HUES48 (cell line): ENCODE measurements around the gene GPC5.
"Not testable (repeated sequence)": the region's sequence is repeated elsewhere in the genome, so short reads cannot be mapped to it uniquely, and the experiment has no call there.

Source experiments
- H3K27ac ChIP-seq: one replicate; pipeline ENCODE4 v1.7.0; 2013; ENCODE audit warnings: low read depth, low read length, inconsistent platforms
- H3K27me3 ChIP-seq: 2 replicates; pipeline ENCODE4 v1.6.1; 2013; ENCODE audit warnings: mild to moderate bottlenecking, low read length; ENCODE audit not compliant: control insufficient read depth, insufficient read depth
- H3K36me3 ChIP-seq: 2 replicates; pipeline ENCODE4 v1.6.1; 2013; ENCODE audit warnings: low read length; ENCODE audit not compliant: control insufficient read depth, insufficient read depth
- H3K4me1 ChIP-seq: 2 replicates; pipeline ENCODE4 v1.6.1; 2013; ENCODE audit warnings: mild to moderate bottlenecking, low read length; ENCODE audit not compliant: control insufficient read depth, insufficient read depth
- H3K4me3 ChIP-seq: 2 replicates; pipeline ENCODE4 v1.5.1; 2013; ENCODE audit warnings: mild to moderate bottlenecking, low read depth, low read length
- H3K9ac ChIP-seq: 2 replicates; pipeline ENCODE4 v1.6.1; 2013; ENCODE audit warnings: mild to moderate bottlenecking, low read depth, low read length, moderate library complexity
- H3K9me3 ChIP-seq: 2 replicates; pipeline ENCODE4 v1.6.1; 2013; ENCODE audit warnings: low read length; ENCODE audit not compliant: control insufficient read depth, insufficient read depth

Gene GPC5

DNA sequence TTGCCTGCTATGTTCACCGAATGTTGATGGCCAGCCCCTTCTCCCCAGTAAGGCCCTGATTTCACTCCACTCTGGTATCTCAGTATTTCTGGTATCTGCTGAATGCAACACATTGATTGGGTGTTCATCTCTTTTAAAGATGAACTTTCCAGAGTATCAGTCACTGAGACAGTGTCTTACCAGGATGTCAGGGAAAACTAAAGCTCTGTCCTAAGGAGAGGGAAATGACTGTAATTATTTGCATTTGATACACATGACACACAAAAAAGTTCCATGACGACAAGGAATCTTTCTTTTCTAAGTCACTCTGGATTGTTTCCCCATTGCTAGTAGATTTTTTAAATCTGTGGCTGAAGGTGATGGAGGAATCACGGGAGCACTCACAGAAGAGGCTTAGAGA, 2.2 kb downstream of the GPC5 start:
- H3K27ac ChIP-seq: no peak overlapping the region
- H3K9me3 ChIP-seq: no peaks in the 10 kb centered on the region
- H3K9ac ChIP-seq: no peak overlapping the region
- peaks cover 7% of the 10 kb centered on the region; the same call in 1 of the 2 replicates for H3K4me1 ChIP-seq
- no peak overlapping the region for H3K4me3 ChIP-seq
- no peaks in the 10 kb centered on the region for H3K36me3 ChIP-seq
- H3K27me3 ChIP-seq: peaks cover 58% of the 10 kb centered on the region

DNA sequence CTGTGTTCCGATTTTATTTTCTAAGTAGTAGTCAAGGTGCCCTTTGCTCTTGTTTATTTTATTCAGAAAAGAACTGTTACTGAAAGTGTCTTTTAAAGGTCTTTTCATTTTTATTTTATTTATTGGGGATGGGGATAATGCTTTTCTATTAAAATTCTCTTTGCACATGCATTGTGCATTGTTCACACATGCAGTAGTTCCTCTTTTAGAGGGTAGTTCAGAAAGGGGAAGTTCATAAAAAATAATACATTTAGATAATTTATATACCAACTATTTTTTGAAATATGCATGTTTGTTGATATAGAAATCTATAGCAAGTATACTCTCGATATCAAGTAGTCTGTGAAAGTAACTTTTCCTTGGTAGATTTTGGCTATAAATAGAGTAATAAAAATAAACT, 3.5 kb downstream of the GPC5 start:
- Histone ChIP-seq H3K9me3 (no peaks in the 10 kb centered on the region), H3K27ac (no peak overlapping the region), H3K27me3 (peaks cover 52% of the 10 kb centered on the region), H3K4me1 (peaks cover 7% of the 10 kb centered on the region; the same call in 1 of the 2 replicates), H3K36me3 (no peaks in the 10 kb centered on the region), H3K4me3 (no peak overlapping the region), H3K9ac (no peak overlapping the region)

DNA sequence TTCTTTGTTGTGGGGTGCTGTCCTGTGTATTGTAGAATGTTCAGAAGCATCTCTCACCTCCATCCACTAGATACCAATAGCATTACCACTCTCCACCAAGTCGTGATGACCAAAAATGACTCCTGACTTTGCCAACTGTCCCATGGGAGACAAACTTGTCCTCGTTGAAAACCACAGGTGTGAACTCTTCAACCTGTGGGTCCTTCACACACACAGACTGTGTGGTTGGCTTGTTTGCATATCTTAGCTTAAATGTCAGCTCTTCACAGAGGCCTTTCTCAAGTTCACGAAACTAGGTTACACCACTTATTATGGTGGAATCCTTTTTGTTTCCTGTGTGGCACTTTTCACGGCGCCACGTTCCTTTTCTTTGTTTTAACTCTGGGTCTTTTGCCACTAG, 6.8 kb downstream of the GPC5 start:
- Histone ChIP-seq H3K9ac (no peak overlapping the region), H3K27ac (no peak overlapping the region), H3K4me3 (no peak overlapping the region), H3K4me1 (no peaks in the 10 kb centered on the region), H3K36me3 (no peaks in the 10 kb centered on the region), H3K9me3 (no peaks in the 10 kb centered on the region), H3K27me3 (peaks cover 21% of the 10 kb centered on the region)

DNA sequence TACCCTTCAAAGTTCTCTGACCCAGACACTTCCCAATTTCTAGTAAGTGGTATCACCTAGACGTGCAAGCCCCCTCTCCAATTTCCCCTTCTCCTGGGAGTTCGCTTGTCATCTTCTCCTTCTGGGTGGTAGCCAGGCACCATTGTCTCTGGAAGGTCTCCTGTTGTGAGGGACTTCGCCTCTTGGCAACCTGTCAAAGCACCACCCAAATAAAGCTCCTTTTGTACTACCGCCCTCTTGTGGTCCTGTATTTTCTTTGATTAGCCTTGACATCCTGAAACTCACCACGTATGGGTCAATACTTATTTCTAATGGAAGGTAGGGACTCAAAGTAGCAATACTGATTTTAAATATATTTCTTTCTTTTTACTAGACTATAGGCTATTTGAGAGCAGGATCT, 8.2 kb downstream of the GPC5 start:
- Histone ChIP-seq H3K27me3 (0 out of 2 replicates have a peak, but pooled peaks cover 7% of the 10 kb centered on the region), H3K27ac (no peak overlapping the region)

DNA sequence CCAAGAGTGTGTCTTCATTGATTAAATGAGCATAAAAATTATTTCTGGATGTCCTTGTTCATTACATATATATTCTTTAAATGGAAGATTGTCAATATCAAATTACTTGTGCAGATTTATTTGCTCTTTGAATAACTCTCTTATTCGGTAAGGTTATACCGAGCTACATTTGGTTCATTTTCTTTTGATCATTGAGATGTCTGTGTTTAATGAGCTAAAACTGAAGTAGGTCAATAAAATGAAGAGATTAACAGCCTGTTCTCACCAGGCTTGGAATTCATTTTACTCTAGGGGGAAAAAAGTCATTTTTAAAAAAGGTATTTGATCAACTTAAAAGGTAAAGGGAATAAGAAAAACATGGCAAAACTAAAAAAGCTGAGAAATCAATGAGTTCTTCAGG, 10.6 kb downstream of the GPC5 start:
- Histone ChIP-seq H3K4me3 (no peak overlapping the region), H3K36me3 (no peaks in the 10 kb centered on the region), H3K27ac (no peak overlapping the region), H3K9me3 (no peaks in the 10 kb centered on the region), H3K4me1 (no peaks in the 10 kb centered on the region), H3K9ac (no peak overlapping the region), H3K27me3 (no peaks in the 10 kb centered on the region)

More for the DNA sequence above, 8.2 kb downstream of the GPC5 start:
- Histone ChIP-seq H3K4me3 (no peak overlapping the region), H3K9me3 (no peaks in the 10 kb centered on the region), H3K4me1 (no peaks in the 10 kb centered on the region), H3K9ac (no peak overlapping the region), H3K36me3 (no peaks in the 10 kb centered on the region)

DNA sequence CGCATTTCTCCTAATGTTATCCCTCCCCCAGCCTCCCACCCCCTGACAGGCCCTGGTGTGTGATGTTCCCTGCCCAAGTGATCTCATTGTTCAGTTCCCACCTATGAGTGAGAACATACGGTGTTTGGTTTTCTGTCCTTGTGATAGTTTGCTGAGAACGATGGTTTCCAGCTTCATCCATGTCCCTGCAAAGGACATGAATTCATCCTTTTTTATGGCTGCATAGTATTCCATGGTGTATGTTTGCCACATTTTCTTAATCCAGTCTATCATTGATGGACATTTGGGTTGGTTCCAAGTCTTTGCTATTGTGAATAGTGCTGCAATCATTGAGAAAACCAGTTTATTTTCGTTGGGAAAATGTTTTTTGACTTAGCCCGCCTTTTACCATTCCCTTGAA, 18.2 kb downstream of the GPC5 start:
- not testable (repeated sequence) for H3K27me3 ChIP-seq, H3K27ac ChIP-seq, H3K9me3 ChIP-seq, H3K4me1 ChIP-seq, H3K4me3 ChIP-seq, H3K36me3 ChIP-seq, H3K9ac ChIP-seq

DNA sequence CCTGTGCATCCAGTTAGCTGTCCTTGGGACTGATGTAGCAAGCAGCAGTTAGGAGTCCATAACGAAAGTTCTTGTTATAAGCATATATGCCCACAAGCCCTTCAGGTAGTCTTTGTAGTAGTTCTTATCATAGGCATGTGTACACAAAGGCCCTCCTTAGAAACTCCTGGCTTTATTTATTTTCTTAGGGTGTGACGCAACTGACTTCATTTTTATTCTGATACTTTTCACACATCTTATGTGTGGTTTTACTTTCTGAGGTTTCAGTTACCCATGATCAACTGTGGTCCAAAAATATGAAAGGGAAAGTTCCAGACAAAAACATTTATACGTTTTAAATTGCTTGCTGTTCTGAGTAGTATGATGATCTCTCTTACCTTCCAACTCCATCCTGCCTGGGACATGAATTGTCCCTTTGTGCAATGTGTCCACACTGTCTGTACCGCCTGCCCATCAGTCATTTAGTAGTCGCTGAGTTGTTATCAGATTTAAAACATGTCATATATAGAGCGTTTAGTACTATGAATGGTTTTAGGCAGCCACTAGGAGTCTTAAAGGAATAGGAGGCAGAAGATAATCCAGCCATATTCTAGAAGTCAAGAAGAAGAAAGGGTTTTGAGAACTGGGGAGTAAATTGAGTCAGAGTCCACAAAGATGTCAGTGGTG, 19.4 kb downstream of the GPC5 start:
- no peak overlapping the region for H3K9ac ChIP-seq
- H3K27ac ChIP-seq: no peak overlapping the region
- H3K36me3 ChIP-seq: no peaks in the 10 kb centered on the region
- H3K4me3 ChIP-seq: no peak overlapping the region
- no peaks in the 10 kb centered on the region for H3K4me1 ChIP-seq
- H3K9me3 ChIP-seq: no peaks in the 10 kb centered on the region
- H3K27me3 ChIP-seq: no peaks in the 10 kb centered on the region

DNA sequence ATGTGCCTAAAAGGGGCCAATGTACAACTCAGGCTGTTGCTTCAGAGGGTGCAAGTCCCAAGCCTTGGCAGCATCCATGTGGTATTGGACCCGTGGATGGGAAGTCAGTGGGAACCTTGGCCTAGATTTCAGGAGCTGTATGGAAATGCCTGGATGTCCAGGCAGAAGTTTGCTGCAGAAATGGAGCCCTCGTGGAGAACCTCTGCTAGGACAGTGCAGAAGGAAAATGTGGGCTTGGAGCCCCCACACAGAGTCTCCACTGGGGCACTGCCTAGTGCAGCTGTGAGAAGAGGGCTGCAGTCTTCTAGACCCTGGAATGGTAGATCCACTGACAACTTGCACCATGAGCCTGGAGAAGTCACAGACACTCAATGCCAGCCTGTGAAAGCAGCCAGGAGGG, 28.5 kb downstream of the GPC5 start:
- H3K4me3 ChIP-seq: no peak overlapping the region
- H3K36me3 ChIP-seq: no peaks in the 10 kb centered on the region
- no peak overlapping the region for H3K27ac ChIP-seq
- H3K27me3 ChIP-seq: no peaks in the 10 kb centered on the region
- H3K9ac ChIP-seq: no peak overlapping the region
- peaks cover 21% of the 10 kb centered on the region for H3K9me3 ChIP-seq
- H3K4me1 ChIP-seq: no peaks in the 10 kb centered on the region

DNA sequence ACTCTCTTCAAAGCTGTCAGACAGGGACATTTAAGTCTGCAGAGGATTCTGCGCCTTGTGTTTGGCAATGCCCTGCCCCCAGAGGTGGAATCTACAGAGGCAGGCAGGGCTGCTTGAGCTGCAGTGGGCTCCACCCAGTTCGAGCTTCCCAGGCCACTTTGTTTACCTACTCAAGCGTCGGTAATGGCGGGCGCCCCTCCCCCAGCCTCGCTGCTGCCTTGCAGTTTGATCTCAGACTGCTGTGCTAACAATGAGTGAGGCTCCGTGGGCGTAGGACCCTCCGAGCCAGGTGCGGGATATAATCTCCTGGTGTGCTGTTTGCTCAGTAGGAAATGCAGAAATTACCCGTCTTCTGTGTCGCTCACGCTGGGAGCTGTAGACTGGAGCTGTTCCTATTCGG, 40.3 kb downstream of the GPC5 start:
- H3K4me3 ChIP-seq, H3K27me3 ChIP-seq, H3K36me3 ChIP-seq, H3K27ac ChIP-seq, H3K4me1 ChIP-seq, H3K9ac ChIP-seq: not testable (repeated sequence)
- H3K9me3 ChIP-seq: peaks cover 10% of the 10 kb centered on the region

DNA sequence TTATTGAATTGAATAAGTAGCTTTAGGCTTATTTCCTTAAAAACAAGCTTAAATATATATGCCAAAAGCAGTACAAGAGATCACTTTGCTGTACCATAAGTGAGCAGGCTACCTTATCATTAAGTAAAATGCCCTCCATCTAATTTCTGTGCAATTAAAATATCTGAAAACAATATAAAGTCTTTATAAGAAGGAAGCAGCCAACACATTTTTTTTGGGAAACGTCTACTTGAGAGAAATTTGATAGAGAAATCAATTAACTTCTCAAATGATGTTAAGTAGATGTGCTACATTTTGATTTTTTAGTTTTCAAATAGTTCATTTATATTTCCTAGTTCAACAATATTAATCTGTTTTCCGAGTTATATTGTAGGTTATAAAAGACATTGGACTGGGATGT, 52.5 kb downstream of the GPC5 start:
- Histone ChIP-seq H3K27ac (no peak overlapping the region), H3K27me3 (no peaks in the 10 kb centered on the region), H3K36me3 (no peaks in the 10 kb centered on the region), H3K4me3 (no peak overlapping the region), H3K9ac (no peak overlapping the region), H3K4me1 (no peaks in the 10 kb centered on the region), H3K9me3 (no peaks in the 10 kb centered on the region)

DNA sequence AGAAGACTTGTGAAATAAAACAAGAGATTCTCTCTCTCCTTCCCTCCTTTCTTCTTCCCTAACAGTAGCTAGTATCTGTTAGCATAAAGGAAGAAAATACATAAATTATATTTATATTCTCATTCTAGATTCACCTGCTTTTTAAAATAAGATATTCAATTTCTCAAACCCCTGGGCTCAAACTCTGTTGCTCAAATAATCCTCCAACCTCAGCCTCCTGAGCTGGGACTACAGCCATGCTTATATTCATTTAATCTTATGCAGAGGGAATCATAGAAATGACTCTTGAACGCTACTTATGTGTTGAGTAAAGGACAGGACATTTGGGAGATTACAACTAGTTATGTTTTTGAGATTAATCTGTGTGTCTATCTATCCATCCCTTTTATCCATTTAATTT, 56.2 kb downstream of the GPC5 start:
- no peaks in the 10 kb centered on the region for H3K9me3 ChIP-seq
- H3K27me3 ChIP-seq: no peaks in the 10 kb centered on the region
- H3K4me1 ChIP-seq: no peaks in the 10 kb centered on the region
- H3K4me3 ChIP-seq: no peak overlapping the region
- no peak overlapping the region for H3K27ac ChIP-seq
- no peak overlapping the region for H3K9ac ChIP-seq
- no peaks in the 10 kb centered on the region for H3K36me3 ChIP-seq

DNA sequence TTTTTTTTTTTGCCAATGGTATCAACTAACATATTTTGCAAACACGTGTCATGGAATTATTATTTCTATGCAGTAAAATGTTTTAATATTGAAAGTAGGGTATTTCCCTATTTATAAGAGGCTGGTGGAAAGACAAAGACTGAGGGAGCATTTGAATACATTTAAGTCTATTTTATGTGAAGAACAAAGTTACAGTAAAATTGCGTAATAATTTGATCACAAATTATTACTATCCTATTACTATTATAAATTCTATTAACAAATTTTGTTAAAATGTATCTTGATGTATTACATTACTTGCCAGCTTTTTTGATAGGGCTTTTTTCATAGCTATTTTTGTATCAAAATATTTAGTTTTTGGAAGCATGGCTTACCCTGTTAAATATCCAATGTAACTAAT, 58.4 kb downstream of the GPC5 start:
- H3K27me3 ChIP-seq: no peaks in the 10 kb centered on the region
- H3K27ac ChIP-seq: no peak overlapping the region
- no peak overlapping the region for H3K9ac ChIP-seq
- no peaks in the 10 kb centered on the region for H3K9me3 ChIP-seq
- H3K36me3 ChIP-seq: no peaks in the 10 kb centered on the region
- H3K4me1 ChIP-seq: no peaks in the 10 kb centered on the region
- H3K4me3 ChIP-seq: no peak overlapping the region
